GM12892 (cell line): ENCODE measurements around the gene HPD.
A peak's percentile ranks its signal among the peaks of the same experiment; 100 is the strongest.

Experiments used
- POLR2A ChIP-seq: IDR thresholded peaks from 2 replicates; pipeline ENCODE4 v1.6.1; 2011; ENCODE audit warnings: low read depth, low read length, control low read depth
- POLR2AphosphoS5 ChIP-seq: IDR thresholded peaks from 2 replicates; pipeline ENCODE4 v1.6.1; 2011; ENCODE audit warnings: low read depth, low read length, control low read depth

DNA sequence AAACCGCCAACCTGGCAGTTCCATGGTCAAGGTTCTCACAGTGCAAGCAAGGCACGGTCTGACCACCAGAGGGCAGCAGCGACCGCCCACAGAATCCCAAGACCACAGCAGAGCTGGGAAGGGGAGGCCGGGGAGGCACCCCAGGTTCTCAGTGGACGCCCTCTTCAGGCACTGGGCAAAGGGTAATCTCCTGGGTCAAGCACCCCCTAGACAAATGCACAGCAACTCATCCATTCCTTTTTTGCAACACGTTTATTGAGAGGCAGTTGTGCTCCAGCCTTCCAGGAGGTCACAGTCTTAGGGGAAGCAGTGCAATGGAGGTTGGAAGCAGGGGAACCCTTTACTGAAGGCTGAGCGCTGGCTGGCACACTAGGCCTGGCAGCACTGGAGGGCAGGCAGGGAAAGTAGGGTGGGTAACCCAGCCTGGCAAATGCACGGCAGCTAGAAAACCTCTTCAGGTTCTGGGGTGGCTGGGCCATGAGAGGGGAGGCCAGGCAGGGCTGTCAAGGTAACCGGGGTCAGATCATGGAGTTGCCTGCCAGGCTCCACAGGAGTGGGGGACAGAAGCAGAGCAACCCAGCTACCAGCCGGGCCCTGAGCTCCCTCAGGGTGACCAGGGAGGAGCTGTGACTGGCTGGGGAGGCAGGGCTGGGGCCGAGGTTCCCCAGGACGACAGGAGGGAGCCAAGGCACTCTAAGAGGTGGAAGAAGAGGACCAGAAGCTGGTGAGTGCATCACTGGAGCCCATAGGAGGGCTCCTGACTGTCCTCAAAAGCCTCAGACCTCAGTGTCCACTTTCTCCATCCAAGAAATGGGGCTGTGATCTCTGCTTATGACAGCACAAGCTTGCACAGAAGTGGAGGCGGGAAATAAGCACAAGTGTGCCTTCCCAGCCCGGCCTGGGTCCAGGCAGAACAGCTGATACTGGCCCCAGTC, 63.4 kb downstream of the HPD start:
- TF ChIP-seq POLR2A: peak; percentile 7; the same call in 1 of the 2 replicates
- no peak; the same call in 1 of the 2 replicates for TF ChIP-seq POLR2AphosphoS5
